GM19025 (cell line): ENCODE measurements around the gene CDH15.

Experiments used
- ATAC-seq: cut with Tn5 transposase; IDR thresholded peaks from one replicate; pipeline ENCODE4 v1.9.1; 2021; ENCODE audit warnings: mild to moderate bottlenecking, low read depth, moderate library complexity; ENCODE audit not compliant: unreplicated experiment

Gene CDH15

DNA sequence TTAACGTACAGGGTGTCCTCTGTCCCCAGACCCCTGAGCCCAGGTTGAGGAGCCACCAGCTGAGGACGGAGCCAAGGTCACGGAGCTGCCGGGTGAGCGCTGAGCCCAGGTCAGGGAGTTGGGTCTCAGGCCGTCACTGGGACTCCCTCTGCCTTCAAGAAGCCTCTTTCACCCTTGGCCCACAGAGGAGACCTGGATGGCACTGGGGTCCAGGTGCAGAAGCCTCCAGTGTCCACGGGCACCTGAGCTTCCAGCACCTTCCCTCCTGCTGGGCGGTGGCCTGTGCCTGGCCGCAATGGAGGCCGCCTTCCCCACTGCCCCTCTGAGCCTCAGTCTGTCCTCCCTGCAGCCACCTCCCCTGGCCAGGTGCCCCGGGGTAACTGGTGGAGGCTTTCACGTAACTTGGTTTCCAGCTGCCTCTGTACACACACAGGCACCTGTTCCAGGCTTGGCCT is 31.6 kb upstream of the CDH15 start:
- ATAC-seq: no peak

DNA sequence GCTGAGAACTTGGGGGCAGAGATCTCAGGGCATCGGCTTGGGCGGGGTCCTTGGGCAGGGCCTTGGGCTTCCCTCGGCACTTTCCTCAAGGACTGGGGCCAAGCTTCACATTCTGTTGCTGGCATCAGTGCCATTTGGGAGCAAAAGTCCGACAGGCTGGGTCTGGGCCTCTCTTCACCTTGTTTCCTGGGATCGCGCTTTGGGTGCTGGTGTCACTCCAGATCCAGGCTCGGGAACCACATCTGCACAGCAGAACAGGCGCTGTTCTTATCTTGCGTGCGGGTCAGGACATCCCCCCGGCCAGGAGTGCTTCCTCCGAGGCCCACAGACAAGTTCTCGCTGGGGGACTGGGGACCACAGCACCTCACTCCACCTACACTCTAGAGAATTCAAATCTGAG is 31.1 kb upstream of the CDH15 start:
- no peak for ATAC-seq

DNA sequence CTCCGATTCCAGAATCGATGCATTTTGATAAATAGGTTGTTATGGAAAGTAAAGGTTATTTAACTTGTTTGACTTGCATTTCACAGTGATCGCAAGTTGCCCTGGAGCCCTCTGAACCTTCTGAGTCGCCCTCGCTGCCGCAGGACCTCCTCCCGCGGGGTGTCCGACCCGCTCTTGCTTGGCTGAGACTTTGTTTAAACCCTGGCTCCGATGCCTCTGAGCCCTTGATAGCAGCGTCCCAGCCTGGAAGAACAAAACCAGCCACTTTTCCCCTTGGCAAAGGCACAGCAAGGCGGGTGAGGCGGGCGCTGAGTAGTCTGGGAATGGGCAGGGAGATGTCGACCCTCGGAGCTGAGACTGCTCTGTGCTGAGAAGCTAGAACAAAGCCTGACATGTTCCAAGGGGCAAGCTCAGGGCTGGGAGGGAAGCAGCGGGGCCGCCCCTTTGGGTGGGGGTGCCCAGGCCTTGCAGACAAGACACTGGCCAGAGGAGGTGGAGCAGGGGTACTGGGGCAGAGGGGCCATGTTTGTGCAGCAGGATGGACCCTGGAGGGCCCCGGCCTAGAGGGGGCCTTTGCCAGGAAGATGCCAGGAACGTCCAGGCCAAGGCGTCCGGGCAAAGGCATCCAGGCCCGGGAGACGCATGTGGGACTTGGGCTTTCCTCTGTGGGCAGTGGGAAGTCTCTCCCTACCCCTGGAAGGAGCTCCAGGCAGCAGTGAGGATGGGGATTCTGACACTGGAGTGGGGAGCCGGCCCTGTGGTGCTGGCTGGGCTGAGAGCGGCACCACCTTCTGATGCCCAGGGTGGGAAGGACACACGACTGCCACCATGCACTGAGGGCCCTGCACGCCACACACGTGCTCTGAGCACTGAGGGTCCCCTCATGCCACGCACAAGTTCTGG is 30.3 kb upstream of the CDH15 start:
- no peak for ATAC-seq

DNA sequence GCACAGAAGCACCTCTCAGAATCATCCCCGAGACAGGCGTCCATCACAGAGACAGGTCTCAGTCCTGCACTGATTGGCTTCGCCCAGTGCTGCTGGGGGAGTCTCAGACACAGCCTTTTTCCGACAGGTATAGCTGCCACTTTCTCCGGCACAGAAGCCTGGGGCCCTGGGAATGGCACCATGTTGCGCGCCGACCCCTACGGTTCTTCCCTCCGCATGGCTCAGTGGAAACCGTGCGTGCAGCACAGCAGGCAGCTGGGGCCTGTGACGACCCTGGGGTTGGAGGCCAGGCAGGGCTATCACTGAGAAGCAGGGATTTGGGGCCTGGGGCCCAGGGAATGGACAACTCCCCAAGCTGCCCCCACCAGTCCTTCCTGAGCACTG is 29.7 kb upstream of the CDH15 start:
- no peak for ATAC-seq

DNA sequence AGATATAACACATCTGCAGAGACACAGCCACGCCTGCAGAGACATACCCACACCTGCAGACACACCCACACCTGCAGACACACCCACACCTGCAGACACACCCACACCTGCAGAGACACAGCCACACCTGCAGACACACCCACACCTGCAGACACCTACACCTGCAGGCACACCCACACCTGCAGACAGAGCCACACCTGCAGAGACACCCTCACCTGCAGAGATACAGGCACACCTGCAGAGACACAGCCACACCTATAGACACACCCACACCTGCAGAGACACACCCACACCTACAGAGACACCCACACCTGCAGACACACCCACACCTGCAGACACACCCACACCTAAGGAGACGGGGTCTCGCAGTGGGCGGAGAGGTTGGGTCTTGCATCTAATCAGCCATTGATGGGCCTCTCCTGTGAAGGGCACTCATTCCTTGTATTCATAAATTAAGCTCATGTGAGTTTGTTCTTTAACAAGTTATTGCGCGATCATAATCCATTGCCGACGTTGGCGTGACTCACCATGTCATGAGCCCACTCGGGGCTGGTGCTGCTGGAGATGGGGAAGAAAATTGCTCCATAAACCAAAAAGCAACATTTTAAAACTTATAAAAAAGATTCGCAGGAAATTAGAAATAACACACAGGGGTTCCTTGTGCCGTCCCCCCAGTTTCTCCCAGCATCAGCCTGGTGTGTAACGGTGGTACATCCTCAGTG is 28.9 kb upstream of the CDH15 start:
- no peak for ATAC-seq

DNA sequence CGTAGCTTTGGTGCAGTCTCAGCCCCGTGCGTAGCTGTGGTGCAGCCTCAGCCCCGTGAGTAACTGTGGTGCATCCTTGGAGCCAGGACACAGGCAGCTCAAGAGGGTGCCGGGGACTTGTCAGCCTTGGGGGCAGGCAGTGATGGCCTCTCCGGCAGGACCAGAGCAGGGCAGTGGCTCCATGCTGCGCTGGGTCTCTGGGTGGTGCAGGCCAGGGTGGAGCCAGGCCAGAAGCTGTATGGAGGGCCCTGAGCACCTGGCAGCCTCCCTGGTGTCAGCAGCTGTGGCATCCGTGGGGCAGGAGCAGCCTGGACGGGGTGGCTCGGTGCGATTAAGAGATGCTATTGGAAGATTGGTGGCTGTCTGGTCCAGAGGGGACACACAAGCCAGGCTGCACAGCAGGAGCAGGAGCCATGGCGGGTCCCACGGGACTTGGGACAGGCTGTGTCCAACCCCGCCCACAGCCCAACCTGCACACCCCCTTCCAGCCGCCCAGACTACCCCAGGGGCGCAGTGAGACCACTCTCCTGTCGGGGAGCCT is 28.3 kb upstream of the CDH15 start:
- no peak for ATAC-seq

DNA sequence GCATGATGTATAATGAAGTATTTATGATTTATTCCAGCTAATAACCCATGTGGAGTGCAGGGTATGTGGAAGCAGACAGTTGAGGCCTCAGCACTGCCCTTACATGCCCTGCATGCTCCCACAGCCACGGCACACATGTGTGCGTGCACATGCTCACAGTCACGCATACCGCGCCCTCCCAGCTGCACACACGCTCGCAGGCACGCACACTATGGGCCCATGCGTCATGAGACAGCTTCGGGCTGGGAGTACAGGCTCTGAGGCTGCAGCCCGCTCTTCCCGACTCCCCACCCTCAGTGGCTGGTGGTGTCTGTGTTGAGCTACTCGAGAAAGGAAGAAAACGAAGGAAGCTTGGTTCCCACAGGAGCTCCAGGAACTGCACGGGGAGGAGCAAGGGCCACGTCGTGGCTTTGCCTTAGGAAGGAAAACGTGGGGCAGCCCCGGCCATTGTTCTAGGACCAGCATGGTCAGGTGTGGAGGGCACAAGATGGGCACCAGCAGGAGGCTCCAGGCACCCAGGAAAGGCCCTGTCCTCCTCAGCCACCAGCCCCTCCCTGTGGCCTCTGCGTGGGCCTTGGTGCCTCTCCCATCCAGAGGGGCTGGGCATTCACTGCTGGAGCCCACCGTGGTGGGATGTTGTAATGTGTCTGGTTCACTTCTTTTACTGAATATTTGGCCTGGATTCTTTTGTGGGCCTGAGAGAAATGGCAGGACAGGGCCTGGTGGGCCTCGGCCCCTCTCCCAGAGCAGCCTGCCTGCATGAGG is 27.5 kb upstream of the CDH15 start:
- ATAC-seq: no peak

DNA sequence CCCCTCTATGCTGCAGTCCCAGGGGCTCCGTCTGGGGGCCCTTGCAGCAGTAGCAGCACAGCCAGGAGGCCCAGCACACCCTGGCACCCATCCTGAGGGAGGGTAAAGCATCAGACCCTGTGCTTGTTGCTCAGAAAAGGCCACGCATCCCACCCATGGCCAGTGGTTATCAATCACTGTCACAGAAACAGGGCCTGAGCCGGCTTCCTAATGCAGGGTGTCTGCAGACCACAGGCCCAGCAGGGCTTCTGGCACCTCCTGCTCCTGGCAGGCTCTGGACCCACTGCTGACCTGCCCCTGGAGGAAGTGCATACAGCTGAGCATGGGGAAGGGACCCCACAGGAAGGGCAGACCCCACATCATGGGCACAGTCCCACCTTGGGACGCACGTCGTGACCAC is 26.9 kb upstream of the CDH15 start:
- no peak for ATAC-seq

DNA sequence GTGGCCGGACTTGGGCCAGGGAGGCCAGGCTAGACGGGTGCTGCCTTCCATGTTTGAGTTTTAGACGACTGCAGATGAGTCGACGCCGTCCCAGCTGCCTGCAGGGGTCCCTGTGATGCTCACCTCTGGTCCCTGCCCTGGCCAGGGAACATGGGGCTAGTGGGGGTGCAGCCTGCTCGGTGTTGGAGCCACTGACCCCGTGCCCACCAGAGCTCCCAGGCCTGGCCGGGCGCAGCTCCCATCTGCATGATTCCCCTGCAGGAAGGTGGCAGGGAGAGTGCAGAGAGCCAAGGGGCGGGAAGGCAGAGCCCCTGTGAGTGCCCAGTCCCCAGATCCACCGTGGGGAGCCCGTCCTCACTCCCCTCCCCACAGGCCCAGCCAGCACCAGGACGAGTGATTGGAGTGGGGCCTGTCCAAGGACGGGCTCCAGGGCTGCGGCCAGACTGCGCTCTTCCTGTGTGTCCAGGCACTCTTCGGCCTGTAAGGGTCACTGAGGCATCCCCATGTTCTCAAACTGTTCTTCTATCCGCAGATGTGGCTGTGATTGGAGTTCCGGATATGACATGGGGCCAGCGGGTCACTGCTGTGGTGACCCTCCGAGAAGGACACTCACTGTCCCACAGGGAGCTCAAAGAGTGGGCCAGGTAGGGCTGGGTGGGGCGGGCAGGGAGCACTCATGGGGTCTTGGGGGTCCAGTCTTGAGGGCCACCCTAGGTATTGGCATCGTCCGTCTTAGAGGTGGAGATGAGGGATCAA is 26.0 kb upstream of the CDH15 start:
- ATAC-seq: no peak

DNA sequence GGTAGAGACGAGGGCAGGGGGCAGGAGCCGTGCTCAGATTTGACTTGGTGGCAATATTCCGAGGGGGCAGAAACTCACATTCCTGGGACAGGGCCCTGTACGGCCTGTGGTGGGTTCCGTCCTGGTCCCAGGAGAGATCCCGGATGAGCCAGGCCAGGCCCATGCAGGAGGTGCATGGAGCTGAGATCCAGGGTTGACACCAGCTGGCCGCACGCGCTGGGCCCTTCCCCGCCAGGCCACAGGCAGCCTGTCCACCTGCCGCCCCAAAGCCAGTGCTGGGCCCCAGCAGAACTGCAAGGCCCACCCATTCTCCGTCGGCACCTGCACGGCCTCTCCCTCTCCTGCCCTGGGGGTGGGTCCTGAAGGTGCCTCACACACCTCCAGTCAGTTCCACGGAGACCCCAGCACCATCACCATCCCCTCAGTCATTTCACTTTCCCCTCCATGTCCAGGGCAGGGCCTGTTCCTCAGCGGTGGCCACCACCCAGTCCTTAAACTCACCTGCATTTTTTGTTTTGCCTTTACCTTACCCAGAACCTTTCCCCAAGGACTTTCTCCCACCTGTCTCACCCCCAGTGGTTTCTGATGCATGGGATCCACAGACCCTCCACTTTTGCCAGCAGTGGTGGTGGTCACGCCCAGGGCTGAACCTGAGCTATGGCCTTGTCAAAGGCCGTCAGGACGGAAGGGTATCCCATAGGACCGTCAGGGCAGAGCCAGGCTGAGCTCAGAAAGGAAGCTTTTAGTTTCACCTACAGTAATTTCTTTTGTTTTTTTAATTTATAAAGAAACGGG is 25.1 kb upstream of the CDH15 start:
- no peak for ATAC-seq

DNA sequence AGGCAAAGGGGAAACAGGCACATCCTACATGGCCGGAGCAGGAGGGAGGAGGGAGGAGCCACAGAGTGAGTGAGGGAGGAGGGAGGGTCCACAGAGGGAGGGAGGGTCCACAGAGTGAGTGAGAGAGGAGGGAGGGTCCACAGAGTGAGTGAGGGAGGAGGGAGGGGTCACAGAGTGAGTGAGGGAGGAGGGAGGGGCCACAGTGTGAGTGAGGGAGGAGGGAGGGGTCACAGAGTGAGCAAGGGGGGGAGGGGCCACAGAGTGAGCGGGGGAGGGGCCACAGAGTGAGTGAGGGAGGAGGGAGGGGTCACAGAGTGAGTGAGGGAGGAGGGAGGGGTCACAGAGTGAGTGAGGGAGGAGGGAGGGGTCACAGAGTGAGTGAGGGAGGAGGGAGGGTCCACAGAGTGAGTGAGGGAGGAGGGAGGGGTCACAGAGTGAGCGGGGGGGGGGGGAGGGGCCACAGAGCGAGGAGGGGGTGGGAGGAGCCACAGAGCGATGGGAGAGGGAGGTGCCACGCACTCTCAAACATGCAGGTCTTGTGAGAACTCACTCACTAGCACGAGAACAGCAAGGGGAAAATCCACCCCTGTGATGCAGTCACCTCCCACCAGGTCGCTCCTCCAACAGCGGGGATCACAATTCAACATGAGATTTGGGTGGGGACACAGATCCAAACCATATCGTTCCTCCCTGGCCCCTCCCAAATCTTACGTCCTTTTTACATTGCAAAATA is 24.3 kb upstream of the CDH15 start:
- no peak for ATAC-seq

DNA sequence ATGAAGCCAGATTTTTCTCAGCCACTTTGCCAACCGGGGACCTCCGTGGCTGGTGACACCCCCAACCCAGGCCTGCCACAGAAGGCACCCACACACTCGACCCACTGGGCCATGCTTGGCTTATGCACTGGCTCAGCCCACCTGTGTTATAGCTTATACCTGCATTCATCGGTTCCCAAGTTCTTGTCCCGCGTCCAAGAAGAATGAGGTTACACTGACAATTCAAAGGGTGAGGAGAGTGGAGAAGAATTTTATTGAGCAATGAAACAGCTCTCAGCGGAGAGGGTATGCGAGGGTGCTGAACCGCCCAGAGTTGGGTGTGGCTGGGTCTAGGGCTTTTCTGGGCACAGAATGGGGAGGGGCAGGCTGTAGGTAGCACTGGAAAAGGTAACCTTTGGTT is 22.2 kb upstream of the CDH15 start:
- no peak for ATAC-seq

DNA sequence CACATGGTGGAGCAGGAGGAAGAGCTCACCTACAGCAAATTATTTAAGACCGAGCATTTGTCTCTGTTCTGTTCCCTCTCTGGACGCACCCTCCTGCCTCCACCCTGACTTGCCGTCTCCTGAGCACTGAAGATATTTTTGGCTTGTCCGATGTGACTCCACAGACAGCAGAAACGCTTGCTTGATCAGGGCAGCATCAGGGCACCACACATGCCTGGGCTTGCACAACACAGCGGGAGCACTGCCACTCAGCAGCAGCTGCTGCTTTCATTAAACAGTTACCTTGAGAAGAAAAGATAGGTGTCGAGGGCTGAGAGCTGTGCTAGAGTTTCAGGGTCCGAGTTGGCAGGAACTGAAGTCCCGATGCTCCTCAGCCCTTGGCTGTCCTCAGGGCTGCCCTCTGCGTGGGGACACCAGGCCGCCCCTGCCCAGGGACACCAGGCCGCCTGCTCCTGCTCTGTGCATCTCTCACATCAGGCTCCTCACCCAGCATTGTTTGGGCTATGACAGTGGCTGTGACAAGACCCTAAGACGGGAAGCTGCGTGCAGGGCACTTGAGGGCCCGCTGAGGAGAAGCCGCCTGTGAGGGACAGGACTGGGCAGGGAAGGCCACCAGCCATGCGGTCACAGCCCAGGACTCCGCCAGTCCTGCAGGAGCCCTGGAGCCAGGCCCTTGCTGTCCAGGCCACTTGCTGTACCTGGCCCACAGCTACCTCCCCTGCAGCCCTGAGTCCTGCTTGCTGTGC is 21.3 kb upstream of the CDH15 start:
- ATAC-seq: no peak

DNA sequence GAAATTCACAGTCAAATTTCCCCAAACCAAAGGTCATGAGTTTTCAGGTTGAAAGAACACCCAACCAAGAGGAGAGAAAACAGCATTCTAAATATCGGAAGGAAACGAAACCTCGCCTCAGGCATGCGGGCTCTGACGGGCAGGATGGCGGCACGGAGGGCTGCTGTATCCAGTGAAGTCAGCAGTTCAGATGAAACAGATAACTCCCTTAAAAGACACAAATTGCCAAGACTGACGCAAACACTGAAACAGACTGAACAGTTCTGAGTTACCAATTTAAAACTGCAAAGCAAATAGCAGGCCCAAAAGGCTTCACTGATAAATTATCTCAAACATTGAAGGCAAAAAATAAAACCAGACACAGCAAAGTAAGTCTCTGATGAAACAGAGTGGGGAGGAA is 20.6 kb upstream of the CDH15 start:
- ATAC-seq: no peak

DNA sequence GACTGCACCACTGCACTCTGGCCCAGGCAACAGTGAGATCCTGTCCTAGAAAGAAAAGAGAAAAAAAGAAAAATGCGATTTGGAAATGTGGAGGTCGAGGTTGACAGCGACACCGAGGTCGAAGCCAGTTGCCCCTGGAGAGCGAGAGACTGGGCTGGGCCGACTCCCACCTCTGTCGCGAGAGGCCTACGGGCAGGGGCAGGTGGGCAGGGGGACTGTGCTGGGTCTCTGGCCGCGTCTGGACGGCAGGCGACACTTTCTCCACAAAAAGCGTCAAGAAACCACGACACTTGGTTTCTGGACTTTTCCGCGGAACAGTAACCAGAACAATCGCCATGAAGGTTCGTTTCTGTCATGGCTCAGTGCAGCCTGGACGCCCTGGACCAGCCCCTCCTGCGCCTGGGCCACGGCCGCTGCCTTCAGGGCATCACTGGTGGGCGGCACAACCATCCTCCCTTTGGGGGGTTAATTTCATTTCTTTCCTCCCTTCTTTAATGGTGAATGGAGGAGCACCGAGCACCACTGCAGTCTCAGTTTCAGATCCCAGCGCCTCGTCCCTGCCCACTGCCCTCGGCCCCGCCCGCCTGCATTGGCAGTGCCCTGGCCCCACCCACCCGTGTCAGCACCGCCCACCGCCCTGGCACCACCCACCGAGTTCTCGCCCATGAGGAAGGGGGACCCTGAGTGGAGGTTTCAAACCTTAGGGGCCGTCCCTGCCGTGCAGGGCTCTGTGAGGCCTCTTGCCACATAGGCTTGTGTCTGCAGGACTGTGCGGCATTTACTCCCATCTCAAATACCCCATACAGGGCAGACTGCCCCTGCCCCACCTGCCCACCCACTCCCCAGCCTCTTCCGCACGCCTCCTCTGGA is 18.5 kb upstream of the CDH15 start:
- ATAC-seq: no peak

DNA sequence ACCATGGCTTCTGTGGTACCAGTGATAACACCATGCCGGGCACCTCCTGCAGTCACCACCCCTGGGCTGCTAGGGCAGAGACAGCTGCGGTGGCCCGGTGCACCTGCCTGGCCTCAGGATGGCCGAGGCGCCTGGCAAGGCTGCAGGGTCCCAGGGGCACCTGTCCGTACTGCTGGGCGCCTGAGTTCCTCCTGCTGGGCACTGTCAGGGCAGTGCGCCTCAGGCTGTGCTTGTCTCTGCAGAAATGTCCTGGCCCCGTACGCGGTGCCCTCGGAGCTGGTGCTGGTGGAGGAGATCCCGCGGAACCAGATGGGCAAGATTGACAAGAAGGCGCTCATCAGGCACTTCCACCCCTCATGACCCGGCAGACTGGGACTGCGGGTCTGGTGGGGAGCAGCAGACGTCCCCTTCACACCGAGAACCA is 17.7 kb upstream of the CDH15 start:
- ATAC-seq: no peak
